ENCODE results near the gene SLC8A1. TPM values are rescaled to one million over a fixed set of nuclear protein-coding genes. Genes with fewer than 3 reads are reported as not detected.

Gene SLC8A1
- total and polyA plus RNA-seq, 2 donors (not counting 1 experiment from before 2014, with no cell fraction given) = 0.07 to 0.20 TPM

- no peaks in the 10 kb centered on the region for H3K27me3 Mint-ChIP-seq
- POLR2A ChIA-PET = no interaction called here
- no peaks in the 10 kb centered on the region for H3K9me3 Mint-ChIP-seq (ENCODE audit: insufficient read depth)
- no peak overlapping the region for H3K4me3 Mint-ChIP-seq
- no peak overlapping the region for H3K9ac ChIP-seq (ENCODE audit: low read length)
- TF ChIP-seq CTCF (IDR thresholded peaks at IDR 0.05) = no peak
- no peak for TF ChIP-seq EZH2 (IDR thresholded peaks at IDR 0.05; ENCODE audit: borderline replicate concordance, insufficient read depth, low read depth, low read length, poor library complexity, severe bottlenecking)
- no peaks in the 10 kb centered on the region for H4K20me1 ChIP-seq (ENCODE audit: control insufficient read depth, insufficient read depth, low read length, poor library complexity, severe bottlenecking)
- ATAC-seq (ENCODE audit: low read depth) (no peak), DNase-seq (no peak)
- no peaks in the 10 kb centered on the region for H3K36me3 ChIP-seq (replicated peaks in 1 of 2; ENCODE audit: control extremely low read depth in 1 of 2, control insufficient read depth in 1 of 2, extremely low read depth in 1 of 2, insufficient read depth in 2 of 2, low read length in 1 of 2)
- intact Hi-C loops (cut with micrococcal nuclease) = no loop called here
- H3K79me2 ChIP-seq (ENCODE audit: control insufficient read depth, insufficient read depth, low read length) = no peaks in the 10 kb centered on the region
- H3K4me3 ChIP-seq (ENCODE audit: control extremely low read depth in 1 of 5, extremely low read depth in 1 of 5, insufficient read depth in 1 of 5, low read depth in 2 of 5, low read length in 4 of 5) = no peak overlapping the region
- no peaks in the 10 kb centered on the region for H3K9me3 ChIP-seq (ENCODE audit: control extremely low read depth in 1 of 3, control insufficient read depth in 2 of 3, insufficient read depth in 1 of 3, low read length in 2 of 3)
- no peak overlapping the region for H3K27ac Mint-ChIP-seq
- H3K4me1 Mint-ChIP-seq = no peaks in the 10 kb centered on the region
- WGBS (ENCODE audit: insufficient coverage) = no CpG with 5 or more reads among the region's 1 CpG
- no peaks in the 10 kb centered on the region for H3K4me1 ChIP-seq (ENCODE audit: control insufficient read depth in 2 of 2, insufficient read depth in 2 of 2, low read length in 2 of 2)
- CTCF ChIA-PET = no interaction called here
- H3K27me3 ChIP-seq (replicated peaks in 1 of 4; ENCODE audit: control extremely low read depth in 1 of 4, control insufficient read depth in 3 of 4, insufficient read depth in 4 of 4, low read length in 3 of 4) = no peaks in the 10 kb centered on the region
- no peak overlapping the region for H2AFZ ChIP-seq (ENCODE audit: insufficient read depth, low read depth, low read length, poor library complexity, severe bottlenecking)
- no peak overlapping the region for H3K4me2 ChIP-seq (replicated peaks; ENCODE audit: low read depth, low read length, poor library complexity, severe bottlenecking)
- H3K27ac ChIP-seq (ENCODE audit: low read length in 2 of 2) = no peak overlapping the region
Observed at GRCh38 chr2:40049781-40050180, 402.1 kb downstream of the SLC8A1 start.

GRCh38 chr2:40048506-40048905, 403.4 kb downstream of the SLC8A1 start:
- Mint-ChIP-seq H3K4me1 (no peaks in the 10 kb centered on the region), H3K9me3 (ENCODE audit: insufficient read depth) (no peaks in the 10 kb centered on the region), H3K4me3 (no peak overlapping the region), H3K27ac (no peak overlapping the region), H3K27me3 (no peaks in the 10 kb centered on the region)
- CTCF ChIA-PET = no interaction called here
- H3K36me3 ChIP-seq (replicated peaks in 1 of 2; ENCODE audit: control extremely low read depth in 1 of 2, control insufficient read depth in 1 of 2, extremely low read depth in 1 of 2, insufficient read depth in 2 of 2, low read length in 1 of 2) = no peaks in the 10 kb centered on the region
- POLR2A ChIA-PET = no interaction called here
- no peak overlapping the region for H3K4me3 ChIP-seq (ENCODE audit: control extremely low read depth in 1 of 5, extremely low read depth in 1 of 5, insufficient read depth in 1 of 5, low read depth in 2 of 5, low read length in 4 of 5)
- DNase-seq (no peak), ATAC-seq (ENCODE audit: low read depth) (no peak)
- H3K4me1 ChIP-seq (ENCODE audit: control insufficient read depth in 2 of 2, insufficient read depth in 2 of 2, low read length in 2 of 2) = no peaks in the 10 kb centered on the region
- intact Hi-C loops (cut with micrococcal nuclease) = no loop called here
- no peaks in the 10 kb centered on the region for H3K27me3 ChIP-seq (replicated peaks in 1 of 4; ENCODE audit: control extremely low read depth in 1 of 4, control insufficient read depth in 3 of 4, insufficient read depth in 4 of 4, low read length in 3 of 4)
- H3K9me3 ChIP-seq (ENCODE audit: control extremely low read depth in 1 of 3, control insufficient read depth in 2 of 3, insufficient read depth in 1 of 3, low read length in 2 of 3) = no peaks in the 10 kb centered on the region
- no peak for TF ChIP-seq CTCF (IDR thresholded peaks at IDR 0.05)
- TF ChIP-seq EZH2 (IDR thresholded peaks at IDR 0.05; ENCODE audit: borderline replicate concordance, insufficient read depth, low read depth, low read length, poor library complexity, severe bottlenecking) = no peak
- no peak overlapping the region for H3K9ac ChIP-seq (ENCODE audit: low read length)
- H4K20me1 ChIP-seq (ENCODE audit: control insufficient read depth, insufficient read depth, low read length, poor library complexity, severe bottlenecking) = no peaks in the 10 kb centered on the region
- no peak overlapping the region for H3K27ac ChIP-seq (ENCODE audit: low read length in 2 of 2)
- no peak overlapping the region for H2AFZ ChIP-seq (ENCODE audit: insufficient read depth, low read depth, low read length, poor library complexity, severe bottlenecking)
- no peaks in the 10 kb centered on the region for H3K79me2 ChIP-seq (ENCODE audit: control insufficient read depth, insufficient read depth, low read length)
- WGBS (ENCODE audit: insufficient coverage) = 79% methylated on average over 1 of the region's 1 CpG
- H3K4me2 ChIP-seq (replicated peaks; ENCODE audit: low read depth, low read length, poor library complexity, severe bottlenecking) = no peak overlapping the region

Data from B cell (primary cell).